Esophagus muscularis mucosa (tissue), 4 donors: Measurements from ENCODE around the gene ANKRD11. TPM values are rescaled to one million over a fixed set of nuclear protein-coding genes. Genes with fewer than 3 reads are reported as not detected.

ENCODE experiments used
- DNase-seq: peaks from one replicate; pipeline ENCODE4 v3.0.0-alpha.2; 2017; ENCODE audit errors: extremely low spot score
- H3K27ac ChIP-seq, 4 donors: fragments of 200-600 bp; sonication (generic); replicated peaks in 1 of 4; 1 replicate in 3 of 4; 2 replicates in 1 of 4; pipeline ENCODE4 v1.5.1; 2016 to 2019; ENCODE audit warnings: mild to moderate bottlenecking in 1 of 4
- H3K27me3 ChIP-seq, 4 donors: fragments of 200-600 bp; sonication (generic); one replicate each; pipeline versions ENCODE4 v1.5.1 to v1.6.0; 2016 to 2019
- H3K36me3 ChIP-seq, 4 donors: fragments of 200-600 bp; sonication (generic); one replicate each; pipeline ENCODE4 v1.5.1; 2016 to 2019
- H3K4me1 ChIP-seq, 4 donors: fragments of 200-600 bp; sonication (generic); one replicate each; pipeline ENCODE4 v1.5.1; 2016 to 2019
- H3K4me3 ChIP-seq, 4 donors: fragments of 200-600 bp; sonication (generic); 1 replicate in 2 of 4; 2 replicates in 2 of 4; pipeline ENCODE4 v1.5.1; 2016 to 2019; ENCODE audit warnings: mild to moderate bottlenecking in 4 of 4, moderate library complexity in 1 of 4
- H3K9me3 ChIP-seq, 4 donors: fragments of 200-600 bp; sonication (generic); 1 replicate in 3 of 4; 2 replicates in 1 of 4; pipeline ENCODE4 v1.5.1; 2016 to 2019
- CTCF ChIP-seq, 3 experiments: fragments of 200-600 bp in 2 of 3; fragments of 450-650 bp in 1 of 3; sonication (generic) in 2 of 3; IDR thresholded peaks; one replicate each; pipeline ENCODE4 v1.5.1; 2017 to 2019; ENCODE audit warnings: antibody characterized with exemption in 3 of 3, mild to moderate bottlenecking in 2 of 3, moderate library complexity in 1 of 3
- EP300 ChIP-seq: sonication (generic); formaldehyde crosslinking; IDR thresholded peaks from one replicate; pipeline ENCODE4 v1.6.1; 2017; ENCODE audit warnings: antibody characterized with exemption
- POLR2A ChIP-seq: fragments of 450-650 bp; IDR thresholded peaks from one replicate; pipeline ENCODE4 v1.6.1; 2017; ENCODE audit warnings: antibody characterized with exemption, moderate library complexity, mild to moderate bottlenecking, low read depth
- POLR2AphosphoS5 ChIP-seq, 2 donors: sonication (generic); formaldehyde crosslinking; IDR thresholded peaks; one replicate each; pipeline ENCODE4 v1.6.1; 2017; ENCODE audit warnings: antibody characterized with exemption in 2 of 2
- WGBS: methylation state at CpG from one replicate; pipeline ENCODE4 v1.1.5; 2018; 5-methylcytosine and 5-hydroxymethylcytosine counted together
- intact Hi-C: fragments of 100-400 bp; cut with DNase I; formaldehyde crosslinking; loops from one replicate; pipeline ENCODE4 v1.15.1; 2023
- total RNA-seq, 4 donors: library from RNA; depleted of rRNA; stranded (reverse); fragments of >200 nt; gene quantifications; one replicate each; pipeline versions ENCODE4 v1.1.0 to v1.2.1, GENCODE V29; 2016

The ANKRD11 gene
- total RNA-seq, 4 donors from 2014 or later, result 60.8 to 119 (median 105) TPM

GRCh38 chr16:89358030-89359005 is 132.0 kb downstream of the ANKRD11 start:
- Histone ChIP-seq H3K27me3 (no peaks in the 10 kb centered on the region), H3K9me3 (no peaks in the 10 kb centered on the region), H3K4me1 (peaks cover 77 to 98% (median 87%) of the 10 kb centered on the region in 4 donors), H3K36me3 (no peaks in the 10 kb centered on the region), H3K27ac (no peak overlapping the region), H3K4me3 (no peak overlapping the region)
- no peak for DNase-seq
- TF ChIP-seq EP300 (no peak), POLR2A (no peak), POLR2AphosphoS5 (IDR thresholded peaks at IDR 0.05) (no peak), CTCF (IDR thresholded peaks at IDR 0.05) (no peak)
- intact Hi-C loops, result no loop called here
- WGBS, result 77% methylated on average over 21 of the region's 21 CpGs

- H3K4me1 ChIP-seq, result peaks cover 74 to 98% (median 89%) of the 10 kb centered on the region in 4 donors
- DNase-seq, result no peak
- peak overlapping the region in 1 of 4 donors; percentile 7 for H3K27ac ChIP-seq
Measured at GRCh38 chr16:89357055-89357816, 133.1 kb downstream of the ANKRD11 start.

DNA sequence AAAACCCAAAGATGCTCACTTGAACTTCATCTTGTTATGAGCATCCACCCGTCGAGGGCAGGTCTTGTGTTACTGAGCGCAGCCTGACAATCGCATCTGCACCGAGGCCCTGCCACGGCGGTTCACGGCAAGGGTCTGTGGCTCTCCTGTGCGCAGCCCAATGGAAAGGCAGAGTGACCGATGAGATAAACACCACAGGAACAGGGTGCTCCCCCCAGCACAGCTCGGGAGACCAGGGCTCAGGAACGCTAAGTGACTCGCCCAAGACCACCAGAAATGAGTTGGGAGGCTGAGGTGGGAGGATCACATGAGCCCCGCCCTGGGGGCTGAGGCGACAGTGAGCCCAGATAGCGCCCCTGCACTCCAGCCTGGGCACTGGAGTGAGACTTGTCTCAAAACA is 134.7 kb downstream of the ANKRD11 start:
- 91% methylated on average over 16 of the region's 16 CpGs for WGBS
- Histone ChIP-seq H3K36me3 (peaks cover 0 to 7% (median 0%) of the 10 kb centered on the region in 4 donors), H3K27me3 (no peaks in the 10 kb centered on the region), H3K9me3 (no peaks in the 10 kb centered on the region), H3K4me3 (no peak overlapping the region), H3K27ac (peak overlapping the region in 1 of 4 donors; percentile 25), H3K4me1 (peaks cover 59 to 95% (median 85%) of the 10 kb centered on the region in 4 donors)
- TF ChIP-seq POLR2AphosphoS5 (IDR thresholded peaks at IDR 0.05), result no peak
- no peak for TF ChIP-seq EP300
- no peak for TF ChIP-seq POLR2A
- no peak for TF ChIP-seq CTCF (IDR thresholded peaks at IDR 0.05)
- intact Hi-C loops, result no loop called here
- DNase-seq, result no peak

More at GRCh38 chr16:89357055-89357816, 133.1 kb downstream of the ANKRD11 start:
- no peak overlapping the region for H3K4me3 ChIP-seq
- TF ChIP-seq POLR2A (no peak), EP300 (no peak), CTCF (IDR thresholded peaks at IDR 0.05) (no peak), POLR2AphosphoS5 (IDR thresholded peaks at IDR 0.05) (no peak)
- H3K36me3 ChIP-seq, result peaks cover 0 to 4% (median 0%) of the 10 kb centered on the region in 4 donors
- WGBS, result 52% methylated on average over 13 of the region's 17 CpGs
- H3K27me3 ChIP-seq, result no peaks in the 10 kb centered on the region
- intact Hi-C loops, result no loop called here
- no peaks in the 10 kb centered on the region for H3K9me3 ChIP-seq

DNA sequence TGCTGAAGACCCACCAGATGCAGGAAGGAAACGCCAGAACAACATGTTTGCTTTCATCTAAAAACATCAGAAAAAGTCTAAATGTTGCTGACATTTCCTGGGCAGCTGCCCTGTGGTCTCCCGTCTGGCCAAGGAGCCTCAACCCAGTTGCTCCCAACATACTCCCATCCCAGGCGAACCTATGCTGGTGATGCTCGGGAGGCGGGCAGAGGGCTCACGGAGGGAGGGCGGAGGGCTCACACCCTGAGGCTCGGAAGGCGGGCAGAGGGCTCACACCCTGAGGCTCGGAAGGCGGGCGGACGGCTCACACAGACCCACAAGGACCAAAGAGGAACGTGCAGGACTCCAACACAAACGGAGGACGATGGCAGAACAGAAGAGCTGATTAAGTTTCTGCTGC is 135.4 kb downstream of the ANKRD11 start:
- TF ChIP-seq EP300, result no peak
- TF ChIP-seq POLR2A, result no peak
- TF ChIP-seq POLR2AphosphoS5 (IDR thresholded peaks at IDR 0.05), result no peak
- TF ChIP-seq CTCF (IDR thresholded peaks at IDR 0.05), result no peak
- no peaks in the 10 kb centered on the region for H3K9me3 ChIP-seq
- H3K27ac ChIP-seq, result no peak overlapping the region
- 91% methylated on average over 16 of the region's 16 CpGs for WGBS
- H3K27me3 ChIP-seq, result no peaks in the 10 kb centered on the region
- peaks cover 0 to 7% (median 0%) of the 10 kb centered on the region in 4 donors for H3K36me3 ChIP-seq
- DNase-seq, result no peak
- H3K4me3 ChIP-seq, result no peak overlapping the region
- H3K4me1 ChIP-seq, result peaks cover 54 to 88% (median 79%) of the 10 kb centered on the region in 4 donors
- intact Hi-C loops, result no loop called here
